ENCODE results near the gene FADS3.

GRCh38 chr11:61830237-61831105 lies 60.9 kb downstream of the FADS3 start:
- TF ChIP-seq CTCF (IDR thresholded peaks at IDR 0.05) (no peak), POLR2A (IDR thresholded peaks at IDR 0.05) (no peak)

Measured in tibial nerve (tissue), 3 donors.